GM23338 (cell line): ENCODE measurements around the gene PDE4B.

Experiments used
- CREB1 ChIP-seq: fragments of 250-450 bp; sonication (Bioruptor Pico); IDR thresholded peaks from 2 replicates; pipeline ENCODE4 v1.5.0; 2020; ENCODE audit warnings: low read depth, mild to moderate bottlenecking, moderate library complexity
- EZH2 ChIP-seq: fragments of 200-600 bp; sonication (generic); IDR thresholded peaks from one replicate; pipeline ENCODE4 v1.8.0; 2017; ENCODE audit warnings: antibody characterized with exemption, mild to moderate bottlenecking, low read depth; ENCODE audit not compliant: unreplicated experiment
- EZH2phosphoT487 ChIP-seq: fragments of 200-600 bp; sonication (generic); IDR thresholded peaks from one replicate; pipeline ENCODE4 v1.8.1; 2018; ENCODE audit warnings: antibody characterized with exemption; ENCODE audit not compliant: unreplicated experiment
- JUNB ChIP-seq: IDR thresholded peaks from one replicate; pipeline ENCODE4 v1.6.1; 2016; ENCODE audit warnings: antibody characterized with exemption; ENCODE audit not compliant: unreplicated experiment
- POLR2AphosphoS5 ChIP-seq: IDR thresholded peaks from 2 replicates; pipeline ENCODE4 v1.6.1; 2016; ENCODE audit warnings: antibody characterized with exemption, low read depth
- ZNF114 ChIP-seq: fragments of 250-450 bp; sonication (Bioruptor Pico); IDR thresholded peaks from 2 replicates; pipeline ENCODE4 v1.5.0; 2020; ENCODE audit warnings: mild to moderate bottlenecking, moderate library complexity
- ZNF331 ChIP-seq: fragments of 250-450 bp; sonication (Bioruptor Pico); IDR thresholded peaks from 2 replicates; pipeline ENCODE4 v1.5.0; 2020; ENCODE audit warnings: low read depth, mild to moderate bottlenecking, moderate library complexity
- TF ChIP-seq, protein P1 (sequence below), 2 experiments: fragments of 200-600 bp in 1 of 2; sonication (generic) in 1 of 2; conservative IDR thresholded peaks; 2 replicates each; pipeline versions ENCODE4 v1.5.1 to v1.6.1; 2016 to 2017; ENCODE audit warnings: antibody characterized with exemption in 2 of 2, low read depth in 2 of 2, mild to moderate bottlenecking in 2 of 2, moderate library complexity in 1 of 2

GRCh38 chr1:65949230-65949626 is 156.5 kb downstream of the PDE4B start:
- no peak for TF ChIP-seq CREB1 (CRISPR knock-in tag)
- TF ChIP-seq, protein P1, sequence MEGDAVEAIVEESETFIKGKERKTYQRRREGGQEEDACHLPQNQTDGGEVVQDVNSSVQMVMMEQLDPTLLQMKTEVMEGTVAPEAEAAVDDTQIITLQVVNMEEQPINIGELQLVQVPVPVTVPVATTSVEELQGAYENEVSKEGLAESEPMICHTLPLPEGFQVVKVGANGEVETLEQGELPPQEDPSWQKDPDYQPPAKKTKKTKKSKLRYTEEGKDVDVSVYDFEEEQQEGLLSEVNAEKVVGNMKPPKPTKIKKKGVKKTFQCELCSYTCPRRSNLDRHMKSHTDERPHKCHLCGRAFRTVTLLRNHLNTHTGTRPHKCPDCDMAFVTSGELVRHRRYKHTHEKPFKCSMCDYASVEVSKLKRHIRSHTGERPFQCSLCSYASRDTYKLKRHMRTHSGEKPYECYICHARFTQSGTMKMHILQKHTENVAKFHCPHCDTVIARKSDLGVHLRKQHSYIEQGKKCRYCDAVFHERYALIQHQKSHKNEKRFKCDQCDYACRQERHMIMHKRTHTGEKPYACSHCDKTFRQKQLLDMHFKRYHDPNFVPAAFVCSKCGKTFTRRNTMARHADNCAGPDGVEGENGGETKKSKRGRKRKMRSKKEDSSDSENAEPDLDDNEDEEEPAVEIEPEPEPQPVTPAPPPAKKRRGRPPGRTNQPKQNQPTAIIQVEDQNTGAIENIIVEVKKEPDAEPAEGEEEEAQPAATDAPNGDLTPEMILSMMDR (conservative IDR thresholded peaks at IDR 0.05; ENCODE audit: low read depth in 2 of 2): no peak
- no peak for TF ChIP-seq POLR2AphosphoS5
- no peak for TF ChIP-seq EZH2
- TF ChIP-seq ZNF331 (CRISPR knock-in tag): no peak
- TF ChIP-seq ZNF114 (CRISPR knock-in tag): no peak
- TF ChIP-seq JUNB: no peak
- no peak for TF ChIP-seq EZH2phosphoT487
